CD4-positive, alpha-beta T cell (primary cell): Measurements from ENCODE around the gene RCOR1. TPM values are rescaled to one million over a fixed set of nuclear protein-coding genes. Genes with fewer than 3 reads are reported as not detected.
A peak's percentile ranks its signal among the peaks of the same experiment; 100 is the strongest.

Source experiments
- ATAC-seq: fragments of 200-7000 bp; cut with Tn5 transposase; one replicate; pipeline ENCODE4 v1.10.0; 2022; ENCODE audit warnings: mild to moderate bottlenecking; ENCODE audit not compliant: poor library complexity
- CTCF ChIA-PET: fragments of 350-600 bp; sonication (Branson Sonifier 250); formaldehyde crosslinking; loops from one replicate; lab custom pipeline; 2021; ENCODE audit warnings: antibody characterized with exemption, inconsistent platforms; lab: Charles Lee
- POLR2A ChIA-PET: fragments of 350-600 bp; sonication (Branson Sonifier 250); formaldehyde crosslinking; loops from one replicate; lab custom pipeline; 2021; ENCODE audit warnings: antibody characterized with exemption, inconsistent platforms; lab: Charles Lee
- DNase-seq, 14 experiments: peaks; one replicate each; pipeline ENCODE4 v3.0.0-alpha.2; 2013 to 2020; ENCODE audit warnings: mixed read lengths in 2 of 14
- H3K27ac ChIP-seq, 2 donors: one replicate each; pipeline versions ENCODE4 v1.5.1 to v1.7.0; 2013; ENCODE audit warnings: low read length in 2 of 2, low read depth in 1 of 2, mild to moderate bottlenecking in 1 of 2
- H3K27me3 ChIP-seq, 2 experiments: 1 replicate in 1 of 2; 2 replicates in 1 of 2; pipeline versions ENCODE4 v1.6.1 to v1.7.0; 2013; ENCODE audit warnings: low read length in 2 of 2, control low read depth in 1 of 2, mild to moderate bottlenecking in 1 of 2, moderate library complexity in 1 of 2; ENCODE audit not compliant: insufficient read depth in 2 of 2, control insufficient read depth in 1 of 2
- H3K36me3 ChIP-seq: one replicate; pipeline ENCODE4 v1.6.1; 2013; ENCODE audit warnings: low read length, control low read depth; ENCODE audit not compliant: insufficient read depth
- H3K4me1 ChIP-seq: one replicate; pipeline ENCODE4 v1.6.1; 2013; ENCODE audit warnings: low read length, control low read depth; ENCODE audit not compliant: insufficient read depth
- H3K4me3 ChIP-seq: one replicate; pipeline ENCODE4 v1.5.1; 2013; ENCODE audit warnings: mild to moderate bottlenecking, low read length, moderate library complexity
- H3K9me3 ChIP-seq, 2 experiments: 1 replicate in 1 of 2; 2 replicates in 1 of 2; pipeline versions ENCODE4 v1.6.1 to v1.7.0; 2013; ENCODE audit warnings: low read length in 2 of 2, mild to moderate bottlenecking in 2 of 2, control low read depth in 1 of 2, moderate library complexity in 1 of 2; ENCODE audit not compliant: control insufficient read depth in 1 of 2, insufficient read depth in 1 of 2
- H3K27ac Mint-ChIP-seq: one replicate; pipeline ENCODE4 v1.8.0; 2020; ENCODE audit warnings: mixed read lengths
- H3K27me3 Mint-ChIP-seq: one replicate; pipeline ENCODE4 v1.8.0; 2021; ENCODE audit warnings: mixed read lengths
- H3K36me3 Mint-ChIP-seq: one replicate; pipeline ENCODE4 v1.8.0; 2021; ENCODE audit warnings: low read depth, mixed read lengths
- H3K4me1 Mint-ChIP-seq: one replicate; pipeline ENCODE4 v1.8.0; 2021; ENCODE audit warnings: low read depth, mixed read lengths
- H3K4me3 Mint-ChIP-seq: one replicate; pipeline ENCODE4 v1.8.0; 2020; ENCODE audit warnings: mild to moderate bottlenecking, mixed read lengths
- H3K9me3 Mint-ChIP-seq: one replicate; pipeline ENCODE4 v1.8.0; 2020; ENCODE audit warnings: mixed read lengths
- CTCF ChIP-seq: fragments of 200-600 bp; IDR thresholded peaks from one replicate; pipeline ENCODE4 v1.8.0; 2022; ENCODE audit warnings: antibody characterized with exemption, mild to moderate bottlenecking
- intact Hi-C, 2 experiments: fragments of 100-400 bp; cut with DNase I in 1 of 2; cut with micrococcal nuclease in 1 of 2; formaldehyde crosslinking; loops; one replicate each; pipeline versions ENCODE4 v1.15.1 to v1.9.0; 2023 to 2025; cut with DNase I, micrococcal nuclease
- total RNA-seq, 174 experiments: library from RNA in 2 of 174; stranded (reverse) in 2 of 174; gene quantifications; one replicate each; pipeline ENCODE4 v1.2.3 and lab custom pipeline; 2021 to 2026

RCOR1 gene
- total RNA-seq, 2 experiments from 2014 or later = 20.5 to 23.1 TPM

- ATAC-seq = no peak
- DNase-seq = peak in 1 of 14 experiments; percentile 7
- TF ChIP-seq CTCF = no peak
- H3K27me3 ChIP-seq = no peaks in the 10 kb centered on the region
- H3K27ac ChIP-seq = no peak overlapping the region
- peaks cover 19% of the 10 kb centered on the region for H3K4me1 ChIP-seq
- Mint-ChIP-seq H3K9me3 (no peaks in the 10 kb centered on the region), H3K4me3 (no peak overlapping the region), H3K36me3 (no peaks in the 10 kb centered on the region), H3K27me3 (no peaks in the 10 kb centered on the region), H3K4me1 (peaks cover 70% of the 10 kb centered on the region), H3K27ac (no peak overlapping the region)
- no peaks in the 10 kb centered on the region for H3K36me3 ChIP-seq
- intact Hi-C loops = no loop called here
- POLR2A ChIA-PET = no interaction called here
- no peak overlapping the region for H3K4me3 ChIP-seq
- no peaks in the 10 kb centered on the region for H3K9me3 ChIP-seq
- CTCF ChIA-PET = interaction anchor here (0.8 to 1.5 kb wide), 2 partner anchors 11 to 50 kb away, joined by 3 to 4 read pairs; no protein-coding TSS in a partner anchor
These were observed 52.1 kb downstream of the RCOR1 start for GRCh38 chr14:102644523-102644922.

- H3K27ac Mint-ChIP-seq = no peak overlapping the region
- no peak for DNase-seq
- TF ChIP-seq CTCF = no peak
- H3K4me1 Mint-ChIP-seq = peaks cover 80% of the 10 kb centered on the region
- H3K27me3 Mint-ChIP-seq = no peaks in the 10 kb centered on the region
- Histone ChIP-seq H3K9me3 (no peaks in the 10 kb centered on the region), H3K36me3 (no peaks in the 10 kb centered on the region), H3K27ac (no peak overlapping the region), H3K4me3 (no peak overlapping the region), H3K4me1 (peaks cover 15% of the 10 kb centered on the region), H3K27me3 (no peaks in the 10 kb centered on the region)
- intact Hi-C loops = no loop called here
- ChIA-PET CTCF (interaction anchor here (1.5 kb wide), 1 partner anchor 9 kb away, joined by 4 read pairs; no protein-coding TSS in a partner anchor), POLR2A (interaction anchor here (0.9 kb wide), 1 partner anchor 10 kb away, joined by 3 read pairs; no protein-coding TSS in a partner anchor)
- no peaks in the 10 kb centered on the region for H3K36me3 Mint-ChIP-seq
- ATAC-seq = no peak
- no peak overlapping the region for H3K4me3 Mint-ChIP-seq
- H3K9me3 Mint-ChIP-seq = no peaks in the 10 kb centered on the region
These were observed 53.4 kb downstream of the RCOR1 start for GRCh38 chr14:102645746-102646440.

GRCh38 chr14:102646615-102647014, 54.2 kb downstream of the RCOR1 start:
- H3K27ac Mint-ChIP-seq = no peak overlapping the region

More at GRCh38 chr14:102646615-102647014, 54.2 kb downstream of the RCOR1 start:
- Histone ChIP-seq H3K9me3 (no peaks in the 10 kb centered on the region), H3K36me3 (no peaks in the 10 kb centered on the region), H3K4me3 (no peak overlapping the region), H3K27ac (no peak overlapping the region), H3K27me3 (no peaks in the 10 kb centered on the region), H3K4me1 (peaks cover 12% of the 10 kb centered on the region)
- peaks cover 82% of the 10 kb centered on the region for H3K4me1 Mint-ChIP-seq
- ATAC-seq (no peak), DNase-seq (no peak)
- CTCF ChIA-PET = no interaction called here
- H3K4me3 Mint-ChIP-seq = no peak overlapping the region
- H3K27me3 Mint-ChIP-seq = no peaks in the 10 kb centered on the region
- TF ChIP-seq CTCF = no peak
- no peaks in the 10 kb centered on the region for H3K36me3 Mint-ChIP-seq
- intact Hi-C loops = no loop called here
- POLR2A ChIA-PET = no interaction called here
- H3K9me3 Mint-ChIP-seq = no peaks in the 10 kb centered on the region
